HK-2 (cell line): ENCODE data around the gene EDRF1.

ENCODE experiments used
- DNase-seq: peaks from one replicate; pipeline ENCODE4 v3.0.0-alpha.2; 2018; ENCODE audit not compliant: unreplicated experiment

Gene EDRF1

GRCh38 chr10:125766511-125766910, 47.0 kb downstream of the EDRF1 start:
- no peak for DNase-seq

DNA sequence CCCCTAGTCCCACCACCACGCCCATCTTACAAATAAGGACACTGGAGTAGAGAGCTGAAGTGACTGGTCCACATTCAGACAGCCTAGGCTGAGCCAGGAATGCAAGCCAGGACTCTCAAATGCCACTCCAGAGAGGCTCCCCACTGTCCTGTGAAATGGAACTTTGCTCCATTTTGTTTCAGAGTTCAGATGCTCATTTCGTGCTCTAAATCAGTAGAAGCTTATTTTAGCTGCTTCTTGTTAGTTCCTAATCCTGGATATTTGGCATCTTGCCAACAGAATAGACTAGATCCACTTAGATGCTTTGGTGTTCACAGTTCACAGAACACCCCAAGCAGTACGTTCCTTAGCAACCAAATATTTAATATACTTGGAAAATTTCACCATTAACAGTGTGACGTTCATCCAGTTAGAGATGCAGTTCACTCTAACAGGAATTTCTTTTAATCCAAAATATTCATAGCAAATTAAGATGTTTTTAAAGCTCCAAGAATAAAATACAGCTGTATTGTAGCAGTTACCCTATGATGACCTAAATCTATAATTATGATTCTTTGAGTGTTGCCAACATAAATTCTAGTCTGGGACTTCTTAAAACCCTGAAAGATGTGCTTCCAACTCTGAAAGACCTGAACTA, 48.8 kb downstream of the EDRF1 start:
- no peak for DNase-seq

GRCh38 chr10:125769175-125769574, 49.7 kb downstream of the EDRF1 start:
- no peak for DNase-seq

- DNase-seq = no peak
Measured at GRCh38 chr10:125770844-125771243, 51.3 kb downstream of the EDRF1 start.

GRCh38 chr10:125772112-125772863, 52.8 kb downstream of the EDRF1 start:
- no peak for DNase-seq

GRCh38 chr10:125772864-125773180, 53.3 kb downstream of the EDRF1 start:
- DNase-seq = no peak

- DNase-seq = no peak
Measured at GRCh38 chr10:125773687-125774543, 54.4 kb downstream of the EDRF1 start.

GRCh38 chr10:125774581-125775191, 55.2 kb downstream of the EDRF1 start:
- no peak for DNase-seq

GRCh38 chr10:125775491-125776106, 56.1 kb downstream of the EDRF1 start, which contains the start of gene MMP21:
Gene MMP21, minus strand, starts transcription at chr10:125775821. Its CDS starts 0 bp downstream, at chr10:125775821.
- DNase-seq = no peak

DNA sequence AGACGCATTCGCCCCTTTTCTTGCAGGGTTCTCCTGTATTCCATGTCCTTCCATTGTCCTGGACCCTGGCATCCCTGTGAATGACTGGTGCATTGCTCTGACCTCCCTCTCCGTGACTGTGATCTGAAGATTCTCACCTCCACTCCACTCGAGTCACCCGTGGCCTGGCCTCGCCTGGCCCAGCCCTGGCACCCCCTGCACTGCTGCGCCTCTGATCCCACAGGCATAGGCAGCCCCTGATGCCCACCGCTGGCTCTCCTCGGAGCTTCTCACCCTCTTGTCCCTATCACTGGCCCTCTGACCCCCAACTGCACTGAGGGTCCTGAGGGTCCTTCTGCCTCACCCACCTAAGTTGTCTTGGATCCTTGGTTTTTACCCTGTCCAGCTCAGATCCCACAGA, 58.3 kb downstream of the EDRF1 start:
- no peak for DNase-seq

GRCh38 chr10:125778556-125778955, 59.0 kb downstream of the EDRF1 start:
- DNase-seq = no peak

DNA sequence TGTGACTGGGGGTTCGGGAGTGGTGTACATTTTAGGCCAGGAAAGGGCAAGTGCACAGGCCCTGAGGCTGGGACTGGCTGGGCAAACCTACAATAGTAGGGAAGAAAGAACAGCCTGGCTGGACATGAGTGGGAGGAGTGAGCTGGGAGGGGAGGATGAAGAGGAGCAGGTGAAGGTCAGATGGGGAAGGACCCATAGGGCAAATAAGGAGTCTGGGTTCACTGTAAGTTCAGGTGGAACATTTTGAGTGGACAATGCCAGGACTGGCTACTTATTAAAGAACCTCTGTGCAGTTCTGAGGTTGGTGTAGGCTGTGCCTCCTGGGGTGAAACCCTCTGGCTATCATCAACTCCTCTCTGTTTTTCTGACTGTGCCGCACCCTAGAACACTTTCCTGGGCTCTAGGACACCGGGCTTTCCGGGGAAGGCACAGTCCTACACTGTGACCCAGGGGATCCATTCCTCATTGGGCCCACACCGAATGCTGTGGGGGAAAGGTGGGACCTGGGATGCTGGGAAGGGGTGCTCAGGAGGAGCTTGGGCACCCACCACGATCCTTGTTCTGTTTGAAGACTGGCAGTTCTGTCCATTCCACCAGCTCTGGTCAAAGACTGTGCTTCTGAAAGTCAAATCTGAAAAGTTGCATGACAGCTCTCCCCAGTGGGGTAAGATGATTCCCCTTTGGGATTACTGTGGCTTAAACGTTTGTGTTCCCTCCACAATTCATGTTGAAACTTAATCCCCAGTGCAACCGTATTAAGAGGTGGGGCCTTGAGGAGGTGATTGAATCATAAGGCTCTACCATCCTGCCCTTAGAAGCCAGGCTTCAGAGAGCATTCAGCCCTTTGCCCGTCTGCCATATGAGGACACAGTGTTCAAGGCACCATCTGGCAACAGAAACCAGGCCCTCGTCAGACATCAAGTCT, 60.2 kb downstream of the EDRF1 start:
- no peak for DNase-seq

DNA sequence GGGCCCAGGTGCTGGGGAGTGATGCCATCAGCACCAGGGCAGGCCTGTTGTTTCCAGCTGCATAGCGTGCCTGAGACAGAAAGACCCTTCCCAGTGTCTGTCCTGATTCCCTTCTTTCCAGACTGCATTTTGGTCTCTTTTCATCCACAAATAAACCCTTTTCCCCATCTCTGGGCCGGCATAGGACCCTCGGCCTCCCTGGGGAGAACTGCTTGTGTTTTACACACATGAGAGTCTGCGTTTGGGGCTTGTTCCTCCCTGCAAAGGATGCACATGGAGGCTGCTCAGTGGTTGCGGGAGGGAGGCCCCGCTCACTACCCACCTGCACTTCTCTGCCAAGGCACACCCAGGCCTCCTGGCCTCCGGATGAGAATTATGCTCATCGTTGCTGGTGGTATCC, 61.9 kb downstream of the EDRF1 start:
- no peak for DNase-seq

DNA sequence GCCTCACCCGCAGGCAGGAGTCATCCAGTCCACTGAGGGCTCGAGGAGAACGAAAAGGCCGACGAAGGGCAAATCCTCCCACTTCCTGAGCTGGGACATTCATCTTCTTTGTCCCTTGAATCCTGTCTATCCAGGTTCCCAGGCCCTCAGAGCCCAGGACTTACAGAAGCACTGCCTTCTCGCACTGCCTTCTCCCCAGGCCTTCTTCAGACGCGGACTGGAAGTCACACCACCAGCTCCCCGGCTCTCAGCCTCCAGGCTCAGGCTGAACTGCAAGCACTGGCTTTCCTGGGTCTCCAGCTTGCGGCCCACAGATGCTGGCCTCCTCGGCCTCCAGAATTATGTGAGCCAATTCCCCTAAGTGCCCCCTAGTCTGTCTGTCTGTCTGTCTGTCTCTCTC, 62.5 kb downstream of the EDRF1 start:
- DNase-seq = no peak

GRCh38 chr10:125782616-125783015, 63.1 kb downstream of the EDRF1 start:
- DNase-seq = no peak

- no peak for DNase-seq
Measured at GRCh38 chr10:125783408-125783807, 63.9 kb downstream of the EDRF1 start.

GRCh38 chr10:125783957-125784356, 64.4 kb downstream of the EDRF1 start:
- no peak for DNase-seq

GRCh38 chr10:125785791-125786190, 66.3 kb downstream of the EDRF1 start:
- DNase-seq = no peak

GRCh38 chr10:125788156-125789034, 68.9 kb downstream of the EDRF1 start:
- DNase-seq = no peak
